ENCODE data around the gene CRTC1.
A peak's percentile ranks its signal among the peaks of the same experiment; 100 is the strongest.

The CRTC1 gene

GRCh38 chr19:18712981-18713380, 29.5 kb downstream of the CRTC1 start:
- TF ChIP-seq GATA3 (IDR thresholded peaks at IDR 0.05; ENCODE audit: low read depth, low read length) (no peak), GATA2 (IDR thresholded peaks at IDR 0.05; ENCODE audit: low read depth, low read length) (no peak)

GRCh38 chr19:18713550-18714117, 30.2 kb downstream of the CRTC1 start:
- TF ChIP-seq GATA3 (IDR thresholded peaks at IDR 0.05; ENCODE audit: low read depth, low read length) (no peak), GATA2 (IDR thresholded peaks at IDR 0.05; ENCODE audit: low read depth, low read length) (no peak)

- TF ChIP-seq GATA2 (IDR thresholded peaks at IDR 0.05; ENCODE audit: low read depth, low read length) (no peak), GATA3 (IDR thresholded peaks at IDR 0.05; ENCODE audit: low read depth, low read length) (no peak)
These were observed 31.9 kb downstream of the CRTC1 start for GRCh38 chr19:18715416-18715815.

- TF ChIP-seq GATA2 (IDR thresholded peaks at IDR 0.05; ENCODE audit: low read depth, low read length) (no peak), GATA3 (IDR thresholded peaks at IDR 0.05; ENCODE audit: low read depth, low read length) (no peak)
These were observed 33.4 kb downstream of the CRTC1 start for GRCh38 chr19:18716857-18717256.

- no peak for TF ChIP-seq GATA2 (IDR thresholded peaks at IDR 0.05; ENCODE audit: low read depth, low read length)
These were observed 34.1 kb downstream of the CRTC1 start for GRCh38 chr19:18717601-18718000.

- TF ChIP-seq GATA2 (IDR thresholded peaks at IDR 0.05; ENCODE audit: low read depth, low read length) (peak; percentile 8; the same call in 1 of the 2 replicates), GATA3 (IDR thresholded peaks at IDR 0.05; ENCODE audit: low read depth, low read length) (no peak)
These were observed 34.6 kb downstream of the CRTC1 start for GRCh38 chr19:18718015-18718526.

- TF ChIP-seq GATA3 (IDR thresholded peaks at IDR 0.05; ENCODE audit: low read depth, low read length) (no peak), GATA2 (IDR thresholded peaks at IDR 0.05; ENCODE audit: low read depth, low read length) (no peak)
These were observed 35.5 kb downstream of the CRTC1 start for GRCh38 chr19:18718846-18719458.

- TF ChIP-seq GATA3 (IDR thresholded peaks at IDR 0.05; ENCODE audit: low read depth, low read length): no peak
- no peak for TF ChIP-seq GATA2 (IDR thresholded peaks at IDR 0.05; ENCODE audit: low read depth, low read length)
These were observed 36.1 kb downstream of the CRTC1 start for GRCh38 chr19:18719541-18719940.

GRCh38 chr19:18723871-18724377, 40.4 kb downstream of the CRTC1 start:
- no peak for TF ChIP-seq GATA3 (IDR thresholded peaks at IDR 0.05; ENCODE audit: low read depth, low read length)

GRCh38 chr19:18725841-18726770, 42.6 kb downstream of the CRTC1 start:
- TF ChIP-seq GATA2 (IDR thresholded peaks at IDR 0.05; ENCODE audit: low read depth, low read length): no peak
- no peak for TF ChIP-seq GATA3 (IDR thresholded peaks at IDR 0.05; ENCODE audit: low read depth, low read length)

GRCh38 chr19:18726846-18727245, 43.4 kb downstream of the CRTC1 start:
- no peak for TF ChIP-seq GATA3 (IDR thresholded peaks at IDR 0.05; ENCODE audit: low read depth, low read length)
- TF ChIP-seq GATA2 (IDR thresholded peaks at IDR 0.05; ENCODE audit: low read depth, low read length): no peak

- TF ChIP-seq GATA2 (IDR thresholded peaks at IDR 0.05; ENCODE audit: low read depth, low read length): no peak
- no peak for TF ChIP-seq GATA3 (IDR thresholded peaks at IDR 0.05; ENCODE audit: low read depth, low read length)
These were observed 46.6 kb downstream of the CRTC1 start for GRCh38 chr19:18729933-18730530.

GRCh38 chr19:18730885-18731513, 47.5 kb downstream of the CRTC1 start:
- TF ChIP-seq GATA3 (IDR thresholded peaks at IDR 0.05; ENCODE audit: low read depth, low read length) (no peak), GATA2 (IDR thresholded peaks at IDR 0.05; ENCODE audit: low read depth, low read length) (no peak)
